MM.1S (cell line): ENCODE data around the gene BUD31.
A peak's percentile ranks its signal among the peaks of the same experiment; 100 is the strongest.

ENCODE experiments used
- DNase-seq: peaks from one replicate; pipeline ENCODE4 v3.0.0-alpha.2; 2015
- H2AFZ ChIP-seq: fragments of 300-600 bp; sonication (generic); 2 replicates; pipeline ENCODE4 v1.6.0; 2016; ENCODE audit warnings: antibody characterized with exemption, low read length
- H3F3A ChIP-seq: fragments of 300-600 bp; sonication (generic); 2 replicates; pipeline ENCODE4 v1.6.1; 2016; ENCODE audit warnings: mild to moderate bottlenecking, antibody characterized with exemption, low read length, moderate library complexity, mixed read lengths; ENCODE audit not compliant: insufficient read depth
- H3K27ac ChIP-seq: fragments of 300-600 bp; sonication (generic); 2 replicates; pipeline ENCODE4 v1.5.1; 2016; ENCODE audit warnings: mild to moderate bottlenecking, low read length
- H3K27me3 ChIP-seq: fragments of 300-600 bp; sonication (generic); replicated peaks from 2 replicates; pipeline ENCODE4 v1.6.0; 2016; ENCODE audit warnings: low read length; ENCODE audit not compliant: insufficient read depth
- H3K36me3 ChIP-seq: fragments of 300-600 bp; sonication (generic); replicated peaks from 2 replicates; pipeline ENCODE4 v1.6.1; 2016; ENCODE audit warnings: mild to moderate bottlenecking, low read length, mixed read lengths; ENCODE audit not compliant: insufficient read depth
- H3K4me1 ChIP-seq: fragments of 300-600 bp; sonication (generic); 2 replicates; pipeline ENCODE4 v1.6.1; 2016; ENCODE audit warnings: low read length, mixed read lengths
- H3K4me2 ChIP-seq: fragments of 300-600 bp; sonication (generic); 2 replicates; pipeline ENCODE4 v1.6.0; 2016; ENCODE audit warnings: low read depth, low read length
- H3K4me3 ChIP-seq: fragments of 300-600 bp; sonication (generic); 2 replicates; pipeline ENCODE4 v1.5.1; 2016; ENCODE audit warnings: low read length, mixed read lengths
- H3K79me2 ChIP-seq: fragments of 300-600 bp; sonication (generic); 2 replicates; pipeline ENCODE4 v1.6.1; 2016; ENCODE audit warnings: mixed run types, low read length, mixed read lengths
- H3K9ac ChIP-seq: fragments of 300-600 bp; sonication (generic); 2 replicates; pipeline ENCODE4 v1.6.1; 2016; ENCODE audit warnings: low read length, mixed read lengths
- H3K9me2 ChIP-seq: fragments of 300-600 bp; sonication (generic); replicated peaks from 2 replicates; pipeline ENCODE4 v1.6.1; 2016; ENCODE audit warnings: mild to moderate bottlenecking, low read length, mixed read lengths; ENCODE audit not compliant: insufficient read depth
- H3K9me3 ChIP-seq: fragments of 300-600 bp; sonication (generic); replicated peaks from 2 replicates; pipeline ENCODE4 v1.6.1; 2016; ENCODE audit warnings: mild to moderate bottlenecking, low read length, mixed read lengths; ENCODE audit not compliant: insufficient read depth
- H4K20me1 ChIP-seq: fragments of 300-600 bp; sonication (generic); 2 replicates; pipeline ENCODE4 v1.6.1; 2016; ENCODE audit warnings: mild to moderate bottlenecking, low read length, moderate library complexity, mixed read lengths; ENCODE audit not compliant: insufficient read depth
- CTCF ChIP-seq: fragments of 300-600 bp; sonication (generic); IDR thresholded peaks from 2 replicates; pipeline ENCODE4 v1.5.1; 2016; ENCODE audit warnings: antibody characterized with exemption, low read length, mixed read lengths
- EZH2 ChIP-seq: fragments of 300-600 bp; sonication (generic); optimal IDR thresholded peaks from 2 replicates; pipeline ENCODE3; 2017; ENCODE audit warnings: low read depth, mild to moderate bottlenecking, antibody characterized with exemption, low read length, mixed read lengths
- EZH2phosphoT487 ChIP-seq: fragments of 300-600 bp; sonication (generic); IDR thresholded peaks from 2 replicates; pipeline ENCODE4 v1.6.1; 2018; ENCODE audit warnings: antibody characterized with exemption, low read length

BUD31 gene

GRCh38 chr7:99437946-99438572 lies 29.3 kb downstream of the BUD31 start:
- H3K4me3 ChIP-seq, result peak overlapping the region; percentile 82
- peak overlapping the region; percentile 78 for H3K4me2 ChIP-seq
- H3K27me3 ChIP-seq, result no peaks in the 10 kb centered on the region
- H3K79me2 ChIP-seq, result peaks cover 61% of the 10 kb centered on the region
- H3K9ac ChIP-seq, result peak overlapping the region; percentile 94
- H2AFZ ChIP-seq, result peak overlapping the region; percentile 99
- 0 out of 2 replicates have a peak, but pooled peaks cover 9% of the 10 kb centered on the region for H3K4me1 ChIP-seq
- H4K20me1 ChIP-seq, result 0 out of 2 replicates have a peak, but pooled peaks cover 9% of the 10 kb centered on the region
- H3K9me2 ChIP-seq, result no peaks in the 10 kb centered on the region
- H3K9me3 ChIP-seq, result no peaks in the 10 kb centered on the region
- peak overlapping the region; percentile 42; the same call in 1 of the 2 replicates for H3K27ac ChIP-seq
- peaks cover 10% of the 10 kb centered on the region; the same call in 1 of the 2 replicates for H3F3A ChIP-seq
- 0 out of 2 replicates have a peak, but pooled peaks cover 3% of the 10 kb centered on the region for H3K36me3 ChIP-seq
- TF ChIP-seq CTCF (no peak), EZH2phosphoT487 (no peak), EZH2 (no peak)
- DNase-seq, result peak; percentile 11

DNA sequence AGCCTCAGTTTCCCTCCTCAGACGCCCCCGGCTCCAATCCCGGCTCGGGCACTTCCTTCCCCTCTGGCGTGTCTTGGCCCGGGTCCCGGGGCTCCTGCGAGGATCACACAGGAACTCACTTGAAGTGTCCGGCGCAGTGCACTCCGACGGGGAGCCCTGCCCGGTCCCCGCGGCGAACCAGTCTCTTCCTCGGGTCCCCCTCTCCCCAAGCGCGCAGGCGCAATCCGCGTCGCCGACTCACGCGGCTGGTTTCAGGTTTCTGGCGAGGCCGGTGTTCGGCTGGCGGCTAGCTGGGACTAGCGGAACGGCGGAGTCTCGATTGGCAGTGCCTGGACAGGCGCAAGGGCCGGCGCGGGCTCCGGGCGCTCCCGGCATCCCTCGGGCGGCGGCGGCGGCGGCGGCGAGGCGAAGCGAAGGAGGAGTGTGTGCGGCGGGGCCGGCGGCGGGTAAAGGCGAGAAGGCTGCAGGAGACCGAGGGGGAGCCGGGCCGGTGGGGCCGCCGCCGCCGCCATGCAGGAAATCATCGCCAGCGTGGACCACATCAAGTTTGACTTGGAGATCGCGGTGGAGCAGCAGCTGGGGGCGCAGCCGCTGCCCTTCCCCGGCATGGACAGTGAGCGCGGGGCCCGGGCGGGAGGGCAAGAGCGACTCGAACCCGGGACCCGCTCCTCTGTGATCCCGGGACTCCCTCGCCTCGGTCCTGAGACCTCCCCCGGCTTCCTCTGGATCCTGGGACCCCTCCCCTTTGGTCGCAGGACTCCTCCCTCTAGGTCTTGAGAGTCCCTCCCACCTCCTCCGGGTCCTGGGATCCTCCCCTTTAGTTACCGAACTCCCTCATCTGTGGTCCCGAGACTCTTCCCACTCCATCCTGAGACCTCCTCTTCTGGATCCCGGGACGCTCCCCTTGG lies 30.1 kb downstream of the BUD31 start, which contains the start of the genes CPSF4 and PTCD1:
CPSF4 (plus strand) TSS at position 371 of the 908 bp plus-strand sequence; CDS start at position 511, 140 bp downstream.
PTCD1 (minus strand) TSS at position 226 of the 908 bp plus-strand sequence. CDS start 3,556 bp downstream, outside the sequence.
- H3K4me2 ChIP-seq, result peak within 1 kb of the TSS; percentile 78
- H3K36me3 ChIP-seq, result 0 out of 2 replicates have a peak, but pooled peaks cover 6% of the 10 kb centered on the region
- H3K79me2 ChIP-seq, result peaks cover 68% of the 10 kb centered on the region
- 0 out of 2 replicates have a peak, but pooled peaks cover 9% of the 10 kb centered on the region for H4K20me1 ChIP-seq
- no peaks in the 10 kb centered on the region for H3K27me3 ChIP-seq
- TF ChIP-seq EZH2phosphoT487 (no peak), CTCF (no peak), EZH2 (no peak)
- peak within 1 kb of the TSS; percentile 99 for H2AFZ ChIP-seq
- DNase-seq, result peak; percentile 97
- H3K4me1 ChIP-seq, result 0 out of 2 replicates have a peak, but pooled peaks cover 9% of the 10 kb centered on the region
- no peaks in the 10 kb centered on the region for H3K9me2 ChIP-seq
- H3K4me3 ChIP-seq, result peak within 1 kb of the TSS; percentile 82
- peak within 1 kb of the TSS; percentile 49; the same call in 1 of the 2 replicates for H3K27ac ChIP-seq
- peaks cover 10% of the 10 kb centered on the region; the same call in 1 of the 2 replicates for H3F3A ChIP-seq
- H3K9ac ChIP-seq, result peak within 1 kb of the TSS; percentile 94
- H3K9me3 ChIP-seq, result no peaks in the 10 kb centered on the region

DNA sequence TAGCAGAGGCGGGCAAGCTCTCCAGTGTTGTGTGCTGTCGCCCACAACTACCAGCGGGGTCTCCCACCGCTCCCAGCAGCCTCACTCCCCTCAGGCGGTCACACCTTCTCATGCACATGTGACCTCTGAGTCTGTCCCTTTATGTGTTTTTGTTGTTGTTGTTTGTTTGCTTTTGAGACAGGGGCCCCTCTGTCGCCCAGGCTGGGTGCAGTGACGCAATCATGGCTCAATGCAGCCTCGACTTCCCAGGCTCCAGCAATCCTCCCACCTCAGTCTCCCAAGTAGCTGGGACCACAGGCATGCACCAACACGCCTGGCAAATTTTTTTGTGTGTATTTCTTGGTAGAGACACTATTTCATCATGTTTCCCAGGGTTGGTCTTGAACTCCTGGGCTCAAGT lies 31.4 kb downstream of the BUD31 start:
- Histone ChIP-seq H3K9me2 (no peaks in the 10 kb centered on the region), H3K4me3 (peak overlapping the region; percentile 82; the same call in 1 of the 2 replicates), H3K9me3 (no peaks in the 10 kb centered on the region), H3K36me3 (0 out of 2 replicates have a peak, but pooled peaks cover 10% of the 10 kb centered on the region), H2AFZ (no peak overlapping the region), H3K4me1 (0 out of 2 replicates have a peak, but pooled peaks cover 9% of the 10 kb centered on the region), H3K27me3 (no peaks in the 10 kb centered on the region), H3F3A (peaks cover 10% of the 10 kb centered on the region; the same call in 1 of the 2 replicates), H3K27ac (no peak overlapping the region), H3K4me2 (peak overlapping the region; percentile 78), H3K9ac (peak overlapping the region; percentile 94; the same call in 1 of the 2 replicates), H4K20me1 (0 out of 2 replicates have a peak, but pooled peaks cover 9% of the 10 kb centered on the region), H3K79me2 (peaks cover 73% of the 10 kb centered on the region)
- no peak for TF ChIP-seq EZH2
- no peak for TF ChIP-seq CTCF
- TF ChIP-seq EZH2phosphoT487, result no peak
- DNase-seq, result no peak
